Measurements from ENCODE around the gene KIF3A. TPM values are rescaled to one million over a fixed set of nuclear protein-coding genes. Genes with fewer than 3 reads are reported as not detected.

Gene KIF3A
- total RNA-seq, 1 donor, result 12.7 TPM

DNA sequence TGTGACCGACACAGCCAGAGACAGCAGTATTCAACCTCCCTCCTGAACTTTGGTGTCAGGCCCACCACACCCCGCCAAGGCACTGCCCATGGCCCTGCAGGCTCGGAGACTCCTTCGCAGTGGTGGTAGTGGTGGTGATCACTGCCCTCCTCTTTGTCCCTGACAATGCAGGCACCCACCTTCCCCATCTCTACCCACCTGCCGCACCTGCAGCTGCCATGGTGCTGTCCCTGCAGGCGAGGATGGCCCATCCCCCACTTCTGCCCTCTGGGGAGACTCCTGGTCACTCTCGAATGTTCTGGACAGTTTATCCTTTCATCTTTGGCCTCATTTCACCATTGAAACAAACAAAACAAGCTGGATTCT is 67.9 kb downstream of the KIF3A start:
- no peak for DNase-seq (ENCODE audit: low read depth)

DNA sequence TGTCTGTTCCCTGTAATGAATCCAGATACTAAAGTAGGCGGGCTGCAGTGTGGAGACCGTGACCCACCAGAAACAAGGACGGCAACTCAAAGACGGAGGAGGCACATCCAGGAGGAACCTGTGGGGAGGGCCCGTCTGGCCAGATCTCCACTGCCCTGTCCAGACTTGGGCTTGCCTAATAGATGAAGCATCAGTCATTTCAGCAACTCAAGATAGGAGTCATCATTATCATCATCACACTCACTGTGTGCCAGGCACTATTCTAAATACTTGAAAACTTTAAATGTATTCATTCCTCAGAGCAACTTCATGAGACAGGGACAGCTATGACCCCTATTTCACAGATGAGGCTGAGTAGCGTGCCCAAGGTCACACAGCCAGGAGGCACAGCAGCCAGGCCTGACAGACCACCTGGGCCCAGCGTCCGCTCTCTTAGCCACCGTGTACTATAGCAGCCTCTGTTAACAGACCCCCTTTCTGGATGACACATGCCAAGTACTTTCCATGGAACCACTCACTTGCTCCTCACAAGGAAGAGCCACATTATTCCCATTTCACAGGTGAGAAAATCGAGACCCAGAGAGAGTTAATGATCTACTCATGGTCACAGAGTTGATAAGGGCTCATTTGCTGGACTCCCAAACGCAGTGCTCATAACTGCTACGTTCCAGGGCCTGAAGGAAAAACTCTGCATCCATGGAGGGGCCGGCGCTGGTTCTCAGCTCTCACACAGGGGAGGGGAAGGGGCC is 68.5 kb downstream of the KIF3A start:
- no peak for DNase-seq (ENCODE audit: low read depth)

More for the DNA sequence above, 67.9 kb downstream of the KIF3A start:
- TF ChIP-seq, protein P1, sequence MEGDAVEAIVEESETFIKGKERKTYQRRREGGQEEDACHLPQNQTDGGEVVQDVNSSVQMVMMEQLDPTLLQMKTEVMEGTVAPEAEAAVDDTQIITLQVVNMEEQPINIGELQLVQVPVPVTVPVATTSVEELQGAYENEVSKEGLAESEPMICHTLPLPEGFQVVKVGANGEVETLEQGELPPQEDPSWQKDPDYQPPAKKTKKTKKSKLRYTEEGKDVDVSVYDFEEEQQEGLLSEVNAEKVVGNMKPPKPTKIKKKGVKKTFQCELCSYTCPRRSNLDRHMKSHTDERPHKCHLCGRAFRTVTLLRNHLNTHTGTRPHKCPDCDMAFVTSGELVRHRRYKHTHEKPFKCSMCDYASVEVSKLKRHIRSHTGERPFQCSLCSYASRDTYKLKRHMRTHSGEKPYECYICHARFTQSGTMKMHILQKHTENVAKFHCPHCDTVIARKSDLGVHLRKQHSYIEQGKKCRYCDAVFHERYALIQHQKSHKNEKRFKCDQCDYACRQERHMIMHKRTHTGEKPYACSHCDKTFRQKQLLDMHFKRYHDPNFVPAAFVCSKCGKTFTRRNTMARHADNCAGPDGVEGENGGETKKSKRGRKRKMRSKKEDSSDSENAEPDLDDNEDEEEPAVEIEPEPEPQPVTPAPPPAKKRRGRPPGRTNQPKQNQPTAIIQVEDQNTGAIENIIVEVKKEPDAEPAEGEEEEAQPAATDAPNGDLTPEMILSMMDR (IDR thresholded peaks at IDR 0.05; ENCODE audit: insufficient read depth, low read length), result no peak
- no peak overlapping the region for H3K4me3 ChIP-seq (ENCODE audit: low read depth, low read length)

DNA sequence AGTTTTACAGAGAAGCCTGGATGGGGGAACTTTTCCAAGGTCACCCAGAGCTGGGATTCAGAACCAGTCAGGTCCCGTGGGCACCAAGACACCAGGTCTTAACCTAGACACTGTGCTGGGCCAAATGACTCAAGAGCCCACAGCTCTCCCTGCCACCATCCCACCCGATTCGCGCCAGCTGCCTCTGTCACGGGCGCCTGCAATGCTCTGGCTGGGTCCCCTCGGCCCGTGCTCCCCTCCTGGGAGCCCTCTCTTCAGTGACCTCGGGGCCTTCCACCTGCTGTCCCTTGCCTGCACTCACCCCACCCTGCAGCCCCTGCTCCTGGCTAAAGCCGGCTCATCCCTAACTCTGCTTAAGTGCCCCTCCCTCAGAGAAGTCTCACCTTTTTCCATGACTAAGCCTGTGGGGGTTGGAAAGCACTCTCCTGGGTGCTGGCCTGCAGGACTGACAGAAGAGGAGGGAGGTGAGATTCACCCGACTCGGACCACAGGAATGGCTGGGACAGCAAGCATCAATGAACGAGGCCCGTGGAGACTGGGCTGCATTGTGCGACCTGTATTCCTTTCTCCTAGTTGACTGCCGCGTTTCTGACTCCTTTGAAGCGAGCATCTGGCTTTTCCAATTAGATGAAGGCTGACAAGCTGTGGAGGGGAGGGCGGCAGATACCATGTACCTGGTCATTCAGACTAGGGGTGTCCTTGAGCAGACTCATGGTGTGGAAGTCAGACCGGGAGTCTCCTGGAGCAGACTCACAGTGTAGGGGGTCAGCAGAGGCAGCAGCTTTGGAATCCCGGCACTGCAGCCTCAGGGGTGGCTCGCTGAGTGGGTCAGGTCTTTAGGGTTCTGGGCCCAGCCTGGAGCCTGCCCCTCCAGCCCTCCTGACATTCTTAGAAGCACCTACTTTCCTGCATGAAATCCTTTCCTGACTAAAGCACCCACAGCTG is 69.3 kb downstream of the KIF3A start:
- no peak overlapping the region for H3K4me3 ChIP-seq (ENCODE audit: low read depth, low read length)
- no peak for DNase-seq (ENCODE audit: low read depth)
- TF ChIP-seq, protein P1 (IDR thresholded peaks at IDR 0.05; ENCODE audit: insufficient read depth, low read length), result no peak

More for the DNA sequence above, 68.5 kb downstream of the KIF3A start:
- no peak overlapping the region for H3K4me3 ChIP-seq (ENCODE audit: low read depth, low read length)
- TF ChIP-seq, protein P1 (IDR thresholded peaks at IDR 0.05; ENCODE audit: insufficient read depth, low read length), result no peak

DNA sequence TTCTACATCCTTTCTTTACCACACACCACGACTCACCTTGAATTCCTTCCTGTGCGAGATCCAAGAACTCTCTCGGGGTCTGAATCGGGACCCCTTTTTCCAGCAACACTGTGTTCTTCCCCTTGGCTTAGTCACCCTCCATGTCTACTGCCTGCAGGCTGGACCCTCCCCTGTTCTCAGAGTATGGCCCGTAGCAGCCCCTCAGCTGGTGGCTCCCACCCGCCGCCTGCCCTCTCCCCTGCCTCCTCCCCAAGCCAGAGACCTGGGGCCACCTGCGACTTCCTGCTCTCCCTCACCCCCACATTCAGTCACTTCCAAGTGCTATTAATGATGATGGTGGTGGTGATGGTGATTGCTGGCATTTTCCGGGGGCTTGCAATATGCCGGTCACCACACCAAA is 70.0 kb downstream of the KIF3A start:
- TF ChIP-seq, protein P1 (IDR thresholded peaks at IDR 0.05; ENCODE audit: insufficient read depth, low read length), result no peak
- no peak for DNase-seq (ENCODE audit: low read depth)
- no peak overlapping the region for H3K4me3 ChIP-seq (ENCODE audit: low read depth, low read length)

DNA sequence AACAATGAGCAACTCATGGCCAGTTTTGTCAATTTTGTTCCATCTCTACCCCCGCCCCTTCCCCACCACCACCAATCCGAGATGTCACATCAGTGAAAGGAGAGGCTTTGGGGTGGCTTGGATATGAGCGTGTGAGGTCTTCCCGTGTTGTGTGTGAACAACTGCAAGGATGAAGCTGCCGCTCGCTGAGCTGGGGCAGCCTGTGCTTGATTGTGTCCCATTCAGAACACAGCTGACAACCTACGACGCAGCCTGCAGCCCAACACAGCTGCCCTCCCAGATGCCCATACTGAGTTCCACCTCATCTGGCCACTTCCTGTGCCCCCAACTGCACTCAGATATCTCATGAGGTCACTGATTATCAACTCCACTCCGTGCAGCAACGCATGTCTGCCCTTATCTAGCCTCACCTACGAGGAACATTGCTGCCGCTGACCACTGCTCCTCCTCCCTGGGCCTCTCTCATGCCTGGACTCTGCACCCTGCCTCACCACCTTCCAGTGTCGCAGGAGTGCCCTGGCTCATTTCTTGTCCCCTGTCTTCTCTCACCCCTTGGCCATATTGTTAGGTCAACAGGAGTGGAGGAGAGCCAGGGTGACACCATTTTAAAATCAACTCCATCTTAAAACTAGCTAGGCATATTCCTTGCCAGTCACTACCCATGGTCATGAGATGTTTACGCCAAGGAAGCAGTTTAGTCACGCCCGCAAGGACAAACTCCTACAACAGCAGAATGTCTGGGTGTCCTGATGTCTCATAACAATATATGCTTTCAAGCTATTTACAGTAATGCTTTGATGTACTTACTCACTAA is 70.8 kb downstream of the KIF3A start:
- TF ChIP-seq, protein P1 (IDR thresholded peaks at IDR 0.05; ENCODE audit: insufficient read depth, low read length), result no peak
- DNase-seq (ENCODE audit: low read depth), result no peak

DNA sequence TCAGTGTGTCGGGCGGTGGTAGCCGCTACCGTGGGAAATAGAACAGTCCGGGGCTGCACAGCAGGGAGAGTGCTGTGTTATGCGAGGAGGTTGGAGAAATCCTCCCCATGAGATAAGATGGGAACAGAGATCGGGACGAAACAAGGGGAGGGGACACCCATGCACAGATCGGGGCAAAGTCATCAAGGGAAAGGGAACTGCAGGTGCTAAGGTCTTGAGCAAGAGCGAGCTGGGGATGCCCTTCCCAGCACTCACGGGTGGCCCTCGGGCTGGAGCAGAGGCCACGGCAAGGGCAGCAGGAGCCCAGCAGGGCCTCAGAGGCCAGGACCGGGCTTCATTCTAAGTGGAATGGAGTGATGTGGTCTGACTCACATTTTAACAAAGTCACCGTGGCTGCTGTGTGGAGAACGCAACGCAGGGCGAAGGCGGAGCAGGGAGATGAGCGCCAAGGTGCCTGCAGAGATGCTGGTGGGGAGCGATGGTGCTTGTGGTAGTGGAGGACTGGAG is 71.7 kb downstream of the KIF3A start:
- TF ChIP-seq, protein P1 (IDR thresholded peaks at IDR 0.05; ENCODE audit: insufficient read depth, low read length), result no peak
- DNase-seq (ENCODE audit: low read depth), result no peak
- H3K4me3 ChIP-seq (ENCODE audit: low read depth, low read length), result no peak overlapping the region

More for the DNA sequence above, 70.8 kb downstream of the KIF3A start:
- H3K4me3 ChIP-seq (ENCODE audit: low read depth, low read length), result no peak overlapping the region

Data from fibroblast of the aortic adventitia (primary cell).